ENCODE results near the gene SLC4A1. TPM values are rescaled to one million over a fixed set of nuclear protein-coding genes. Genes with fewer than 3 reads are reported as not detected.

SLC4A1 gene
- total RNA-seq, 4 donors from 2014 or later, result 0.08 to 0.54 (median 0.45) TPM; not detected in 1

DNA sequence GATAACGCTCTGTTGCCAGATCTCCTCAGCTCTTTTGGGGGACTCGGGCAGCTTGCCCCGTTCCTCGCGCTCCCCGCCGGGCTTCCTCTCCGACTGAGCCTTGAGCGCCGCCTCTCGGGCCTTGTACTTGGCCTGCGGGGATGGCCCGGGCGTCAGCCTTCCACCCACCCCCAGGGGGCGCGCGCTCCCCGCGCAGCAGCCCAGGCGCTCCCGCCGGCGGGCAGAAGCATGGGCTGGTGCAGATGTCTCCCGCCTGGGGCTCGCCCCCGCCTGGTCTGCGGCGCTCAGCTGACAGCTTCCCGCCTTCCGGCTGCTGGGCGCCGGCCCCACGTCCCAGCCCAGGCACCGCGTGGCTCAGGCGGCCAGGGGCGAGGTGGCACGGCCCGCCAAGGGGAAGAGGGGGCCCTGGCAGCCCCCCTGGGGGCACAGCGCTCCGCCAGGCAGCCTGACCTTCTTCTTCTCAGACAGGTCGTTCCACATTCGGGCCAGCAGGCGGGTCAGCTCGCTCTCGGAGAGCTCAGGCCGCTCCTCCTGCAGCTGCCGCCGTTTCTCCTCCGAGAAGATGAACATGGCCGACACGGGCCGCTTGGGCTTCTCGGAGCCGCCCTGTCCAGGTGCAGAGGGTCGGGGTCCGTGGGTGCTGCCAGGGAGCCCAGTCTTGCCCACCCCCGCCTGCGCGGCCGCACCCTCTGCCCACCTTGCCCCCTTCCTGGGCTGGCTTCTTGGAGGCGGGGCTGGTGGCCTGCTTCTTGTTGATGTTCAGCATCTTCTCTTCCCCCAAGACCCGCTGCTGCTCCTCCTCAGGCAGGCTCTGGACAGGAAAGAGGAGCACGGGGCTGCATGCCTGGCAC is 57.4 kb downstream of the SLC4A1 start:
- H3K27ac ChIP-seq, result peak overlapping the region in 3 of 4 donors; percentile 59 to 78 (median 65)
- peak overlapping the region in 1 of 2 donors; percentile 25 for H3K4me3 ChIP-seq
- peak; percentile 97 for ATAC-seq
- H3K27me3 ChIP-seq, result no peaks in the 10 kb centered on the region
- H3K9me3 ChIP-seq, result no peaks in the 10 kb centered on the region
- WGBS, 2 donors (ENCODE audit: low coverage in 1 of 2), result no CpG with 5 or more reads among the region's 64 CpGs
- peaks cover 0 to 82% of the 10 kb centered on the region in 2 donors for H3K36me3 ChIP-seq
- peaks cover 3 to 44% (median 14%) of the 10 kb centered on the region in 3 donors for H3K4me1 ChIP-seq
- TF ChIP-seq EP300 (IDR thresholded peaks at IDR 0.05) (no peak), POLR2AphosphoS5 (IDR thresholded peaks at IDR 0.05) (peak; percentile 54), POLR2A (IDR thresholded peaks at IDR 0.05) (no peak)
- TF ChIP-seq, protein P1, sequence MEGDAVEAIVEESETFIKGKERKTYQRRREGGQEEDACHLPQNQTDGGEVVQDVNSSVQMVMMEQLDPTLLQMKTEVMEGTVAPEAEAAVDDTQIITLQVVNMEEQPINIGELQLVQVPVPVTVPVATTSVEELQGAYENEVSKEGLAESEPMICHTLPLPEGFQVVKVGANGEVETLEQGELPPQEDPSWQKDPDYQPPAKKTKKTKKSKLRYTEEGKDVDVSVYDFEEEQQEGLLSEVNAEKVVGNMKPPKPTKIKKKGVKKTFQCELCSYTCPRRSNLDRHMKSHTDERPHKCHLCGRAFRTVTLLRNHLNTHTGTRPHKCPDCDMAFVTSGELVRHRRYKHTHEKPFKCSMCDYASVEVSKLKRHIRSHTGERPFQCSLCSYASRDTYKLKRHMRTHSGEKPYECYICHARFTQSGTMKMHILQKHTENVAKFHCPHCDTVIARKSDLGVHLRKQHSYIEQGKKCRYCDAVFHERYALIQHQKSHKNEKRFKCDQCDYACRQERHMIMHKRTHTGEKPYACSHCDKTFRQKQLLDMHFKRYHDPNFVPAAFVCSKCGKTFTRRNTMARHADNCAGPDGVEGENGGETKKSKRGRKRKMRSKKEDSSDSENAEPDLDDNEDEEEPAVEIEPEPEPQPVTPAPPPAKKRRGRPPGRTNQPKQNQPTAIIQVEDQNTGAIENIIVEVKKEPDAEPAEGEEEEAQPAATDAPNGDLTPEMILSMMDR (IDR thresholded peaks at IDR 0.05), result peak; percentile 99 to 100 (median 100)

DNA sequence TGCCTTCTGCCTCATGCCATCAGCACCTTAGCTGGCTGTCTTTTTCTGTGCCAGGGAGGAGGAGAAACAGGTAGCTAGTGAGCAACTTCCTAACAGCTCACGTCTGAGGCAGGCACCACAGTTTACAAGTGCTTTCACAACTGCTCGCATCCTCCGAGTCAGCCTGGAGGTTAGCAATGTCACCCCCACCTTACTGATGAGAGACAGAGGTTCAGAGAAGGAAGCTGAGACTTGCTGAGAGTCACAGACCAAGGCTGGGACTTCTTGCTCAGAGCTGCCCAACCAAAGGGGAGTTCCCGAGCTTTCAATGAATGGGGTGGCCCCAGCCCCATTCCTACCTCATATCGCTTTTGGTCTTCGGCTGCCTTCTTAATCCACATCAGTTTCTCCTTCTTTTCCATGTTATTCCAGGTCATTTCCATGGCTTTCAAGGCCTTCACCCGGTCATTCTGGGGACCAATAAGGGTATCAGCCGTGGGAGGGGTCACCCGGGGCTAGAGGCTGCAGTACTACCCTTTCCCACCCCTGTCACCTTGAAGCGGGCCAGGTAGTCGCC is 58.1 kb downstream of the SLC4A1 start:
- Histone ChIP-seq H3K27ac (peak overlapping the region in 3 of 4 donors; percentile 59 to 78 (median 65)), H3K36me3 (peaks cover 0 to 75% of the 10 kb centered on the region in 2 donors), H3K4me3 (peak overlapping the region in 1 of 2 donors; percentile 25), H3K27me3 (no peaks in the 10 kb centered on the region), H3K9me3 (no peaks in the 10 kb centered on the region), H3K4me1 (peaks cover 3 to 47% (median 14%) of the 10 kb centered on the region in 3 donors)
- TF ChIP-seq POLR2AphosphoS5 (IDR thresholded peaks at IDR 0.05) (no peak), EP300 (IDR thresholded peaks at IDR 0.05) (no peak), POLR2A (IDR thresholded peaks at IDR 0.05) (no peak)
- TF ChIP-seq, protein P1 (IDR thresholded peaks at IDR 0.05), result no peak
- ATAC-seq, result no peak
- WGBS, 2 donors (ENCODE audit: low coverage in 1 of 2), result 56 to 77% methylated on average over 4 to 6 of the region's 11 CpGs

DNA sequence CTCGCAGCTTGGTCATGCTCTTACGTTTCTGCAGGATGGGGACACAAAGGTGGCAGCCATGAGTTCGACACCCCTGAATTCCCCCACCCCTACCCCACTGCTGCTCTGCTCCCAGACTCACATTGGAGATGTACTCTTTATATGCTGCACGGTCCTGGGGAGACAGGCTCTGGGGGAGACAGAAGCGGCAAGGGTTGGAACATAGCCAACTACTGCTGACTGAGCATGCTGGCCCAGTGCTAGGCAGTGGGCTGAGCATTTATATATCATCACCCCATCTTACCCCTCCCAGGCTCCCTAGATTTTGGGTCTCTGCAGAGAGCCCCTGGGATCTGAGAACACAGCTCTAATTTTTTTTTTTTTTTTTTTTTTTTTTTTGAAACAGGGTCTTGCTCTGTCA is 60.2 kb downstream of the SLC4A1 start:
- no peak overlapping the region for H3K4me3 ChIP-seq
- H3K4me1 ChIP-seq, result peaks cover 3 to 52% (median 14%) of the 10 kb centered on the region in 3 donors
- H3K36me3 ChIP-seq, result peaks cover 0 to 54% of the 10 kb centered on the region in 2 donors
- H3K27ac ChIP-seq, result no peak overlapping the region
- no peaks in the 10 kb centered on the region for H3K27me3 ChIP-seq
- TF ChIP-seq POLR2A (IDR thresholded peaks at IDR 0.05), result no peak
- TF ChIP-seq, protein P1 (IDR thresholded peaks at IDR 0.05), result no peak
- TF ChIP-seq POLR2AphosphoS5 (IDR thresholded peaks at IDR 0.05), result no peak
- no peak for TF ChIP-seq EP300 (IDR thresholded peaks at IDR 0.05)
- no peaks in the 10 kb centered on the region for H3K9me3 ChIP-seq
- ATAC-seq, result no peak
- 33 to 86% methylated on average over 1 to 3 of the region's 5 CpGs for WGBS, 2 donors (ENCODE audit: low coverage in 1 of 2)

DNA sequence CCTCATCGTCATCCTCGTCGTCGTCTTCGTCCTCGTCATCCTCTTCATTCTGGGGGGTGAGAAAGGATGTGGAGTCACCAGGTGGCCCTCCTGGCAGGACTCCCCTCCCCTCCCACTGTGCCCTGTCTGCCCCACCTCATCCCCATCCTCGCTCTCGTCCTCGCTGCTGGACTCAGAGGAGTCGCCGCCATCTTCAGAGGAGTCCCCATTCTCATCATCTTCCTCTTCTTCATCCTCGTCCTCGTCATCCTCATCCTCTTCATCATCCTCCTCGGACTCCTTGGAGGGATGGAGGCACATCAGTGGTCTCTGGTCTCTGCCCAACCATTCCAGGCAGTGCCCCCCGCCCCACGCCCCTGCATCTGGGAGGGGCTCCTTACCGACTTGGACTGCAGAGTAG is 60.6 kb downstream of the SLC4A1 start:
- Histone ChIP-seq H3K27ac (no peak overlapping the region), H3K4me3 (no peak overlapping the region), H3K9me3 (no peaks in the 10 kb centered on the region), H3K36me3 (peaks cover 0 to 53% of the 10 kb centered on the region in 2 donors), H3K4me1 (peaks cover 3 to 48% (median 11%) of the 10 kb centered on the region in 3 donors), H3K27me3 (no peaks in the 10 kb centered on the region)
- ATAC-seq, result no peak
- TF ChIP-seq EP300 (IDR thresholded peaks at IDR 0.05), result no peak
- no peak for TF ChIP-seq POLR2AphosphoS5 (IDR thresholded peaks at IDR 0.05)
- TF ChIP-seq, protein P1 (IDR thresholded peaks at IDR 0.05), result no peak
- no peak for TF ChIP-seq POLR2A (IDR thresholded peaks at IDR 0.05)
- 70 to 76% methylated on average over 9 to 16 of the region's 17 CpGs for WGBS, 2 donors (ENCODE audit: low coverage in 1 of 2)
